HUES6 (cell line): ENCODE data around the gene CD34.
"Not testable (repeated sequence)": the region's sequence is repeated elsewhere in the genome, so short reads cannot be mapped to it uniquely, and the experiment has no call there.

Source experiments
- H3K27ac ChIP-seq: 2 replicates; pipeline ENCODE4 v1.7.0; 2013; ENCODE audit warnings: low read depth, mild to moderate bottlenecking, low read length, inconsistent platforms
- H3K27me3 ChIP-seq: 2 replicates; pipeline ENCODE4 v1.6.1; 2013; ENCODE audit warnings: low read length; ENCODE audit not compliant: control insufficient read depth, insufficient read depth
- H3K36me3 ChIP-seq: 2 replicates; pipeline ENCODE4 v1.6.1; 2013; ENCODE audit warnings: low read length; ENCODE audit not compliant: control insufficient read depth, insufficient read depth
- H3K4me1 ChIP-seq: 2 replicates; pipeline ENCODE4 v1.6.1; 2013; ENCODE audit warnings: low read length; ENCODE audit not compliant: control insufficient read depth, insufficient read depth
- H3K4me3 ChIP-seq: 2 replicates; pipeline ENCODE4 v1.5.1; 2013; ENCODE audit warnings: low read depth, low read length
- H3K9ac ChIP-seq: one replicate; pipeline ENCODE4 v1.6.1; 2013; ENCODE audit warnings: mild to moderate bottlenecking, low read length
- H3K9me3 ChIP-seq: 2 replicates; pipeline ENCODE4 v1.6.1; 2013; ENCODE audit warnings: low read depth, low read length; ENCODE audit not compliant: control insufficient read depth, insufficient read depth

The CD34 gene

DNA sequence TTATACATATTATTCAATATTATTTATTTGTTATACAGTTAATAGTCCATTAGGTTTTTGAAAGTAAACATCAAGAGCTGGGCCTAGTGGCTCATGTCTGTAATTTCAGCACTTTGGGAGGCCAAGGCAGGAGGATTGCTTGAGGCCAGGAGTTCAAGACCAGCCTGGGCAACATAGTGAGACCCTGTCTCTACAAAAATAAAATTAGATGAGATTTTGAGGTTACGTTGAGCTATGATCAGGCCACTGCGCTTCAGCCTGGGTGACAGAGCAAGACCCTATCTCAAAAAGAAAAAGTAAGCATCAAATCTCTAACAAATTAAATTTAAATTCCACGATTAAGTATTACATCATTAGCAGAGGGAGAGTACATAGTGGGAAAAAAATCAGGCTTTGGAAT lies 15.0 kb upstream of the CD34 start:
- not testable (repeated sequence) for H3K36me3 ChIP-seq, H3K4me3 ChIP-seq, H3K9ac ChIP-seq, H3K27me3 ChIP-seq, H3K9me3 ChIP-seq, H3K27ac ChIP-seq
- H3K4me1 ChIP-seq: peaks cover 13% of the 10 kb centered on the region; the same call in 1 of the 2 replicates

DNA sequence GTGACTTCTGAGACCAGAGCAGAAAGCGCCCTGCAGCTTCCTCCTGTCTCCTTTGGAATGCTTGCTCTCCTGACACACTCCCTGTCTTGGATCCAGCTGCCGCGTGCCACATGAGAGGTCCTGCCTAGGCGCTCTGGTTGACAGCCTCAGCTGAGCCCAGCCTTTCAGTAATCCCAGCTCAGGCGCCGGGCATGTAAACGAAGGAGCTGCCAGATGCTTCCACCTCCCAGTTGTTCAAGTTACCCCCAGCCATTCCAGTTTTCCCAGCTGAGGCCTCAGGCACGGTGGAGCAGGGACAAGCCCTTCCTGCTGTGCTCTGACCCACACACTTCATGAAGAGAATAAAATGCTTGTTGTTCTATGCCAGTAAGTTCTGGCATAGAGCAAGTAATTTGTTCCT lies 14.3 kb upstream of the CD34 start:
- Histone ChIP-seq H3K27me3 (peaks cover 3% of the 10 kb centered on the region), H3K27ac (no peak overlapping the region), H3K4me3 (no peak overlapping the region), H3K4me1 (peaks cover 13% of the 10 kb centered on the region; the same call in 1 of the 2 replicates), H3K9me3 (no peaks in the 10 kb centered on the region), H3K36me3 (no peaks in the 10 kb centered on the region), H3K9ac (no peak overlapping the region)

DNA sequence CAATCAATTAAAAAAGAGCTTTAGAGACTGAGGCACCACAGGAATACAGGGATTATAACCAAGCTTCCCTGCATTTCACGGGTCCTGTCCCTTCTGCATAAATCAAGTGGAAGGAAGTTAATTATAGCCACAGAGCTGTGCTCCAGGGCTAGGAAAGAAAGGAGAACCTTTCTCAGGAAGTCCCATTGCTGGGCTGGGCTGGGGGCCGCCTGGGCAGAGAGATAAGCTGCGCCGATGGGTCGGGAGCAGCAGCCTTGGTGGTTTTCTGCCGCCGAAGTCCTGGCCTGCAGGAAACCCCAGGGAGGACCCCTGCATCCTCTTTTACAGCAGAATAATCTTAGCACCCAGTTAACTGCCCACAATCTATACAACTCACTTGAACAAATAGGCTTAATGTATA lies 12.6 kb upstream of the CD34 start:
- Histone ChIP-seq H3K9ac (no peak overlapping the region), H3K4me3 (no peak overlapping the region), H3K36me3 (no peaks in the 10 kb centered on the region), H3K27ac (no peak overlapping the region), H3K4me1 (peaks cover 13% of the 10 kb centered on the region; the same call in 1 of the 2 replicates), H3K27me3 (peaks cover 3% of the 10 kb centered on the region), H3K9me3 (no peaks in the 10 kb centered on the region)

DNA sequence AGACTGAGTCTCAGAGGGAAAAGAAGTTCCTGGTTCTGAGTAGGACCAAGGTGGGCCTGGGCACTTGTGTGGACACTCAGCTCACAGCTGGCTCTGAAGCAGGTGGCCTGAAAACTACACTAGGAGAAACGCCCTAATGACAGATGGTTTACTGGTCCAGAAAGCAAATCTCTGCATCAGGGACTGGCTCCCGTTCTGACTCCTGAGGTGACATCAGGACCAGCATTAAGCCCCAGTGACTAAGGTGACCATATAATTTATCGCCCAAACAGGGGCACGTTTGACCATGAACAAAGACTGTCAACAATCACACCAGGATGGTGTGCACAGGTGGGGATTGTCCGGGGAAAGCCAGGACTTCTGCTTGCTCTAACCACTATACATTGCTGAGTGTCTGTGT lies 12.2 kb upstream of the CD34 start:
- Histone ChIP-seq H3K4me3 (no peak overlapping the region), H3K36me3 (no peaks in the 10 kb centered on the region), H3K9ac (no peak overlapping the region), H3K9me3 (no peaks in the 10 kb centered on the region), H3K27ac (no peak overlapping the region), H3K27me3 (peaks cover 3% of the 10 kb centered on the region), H3K4me1 (peaks cover 15% of the 10 kb centered on the region)

DNA sequence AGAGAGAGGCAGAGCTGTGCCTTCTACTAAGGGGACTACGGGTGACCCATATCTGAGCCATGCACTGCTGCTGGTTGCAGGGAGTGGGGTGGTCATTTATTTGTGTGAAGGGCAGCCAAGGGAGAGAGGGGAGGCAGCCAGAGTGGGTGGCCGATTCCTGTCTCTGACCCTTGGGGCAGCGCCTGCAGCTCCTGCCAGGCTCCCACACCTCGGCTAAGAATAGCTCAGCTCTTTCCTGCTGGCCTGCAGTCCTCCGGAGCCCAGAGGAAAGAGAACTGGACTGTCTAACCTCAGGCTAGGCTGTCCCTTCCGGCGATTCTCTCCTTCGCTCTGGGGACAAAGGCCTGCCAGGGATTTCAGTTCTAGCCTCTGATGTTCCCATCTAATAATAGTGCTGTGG lies 11.6 kb upstream of the CD34 start:
- Histone ChIP-seq H3K27me3 (peaks cover 3% of the 10 kb centered on the region), H3K36me3 (no peaks in the 10 kb centered on the region), H3K4me1 (peaks cover 17% of the 10 kb centered on the region), H3K27ac (no peak overlapping the region), H3K9ac (no peak overlapping the region), H3K4me3 (no peak overlapping the region), H3K9me3 (no peaks in the 10 kb centered on the region)

DNA sequence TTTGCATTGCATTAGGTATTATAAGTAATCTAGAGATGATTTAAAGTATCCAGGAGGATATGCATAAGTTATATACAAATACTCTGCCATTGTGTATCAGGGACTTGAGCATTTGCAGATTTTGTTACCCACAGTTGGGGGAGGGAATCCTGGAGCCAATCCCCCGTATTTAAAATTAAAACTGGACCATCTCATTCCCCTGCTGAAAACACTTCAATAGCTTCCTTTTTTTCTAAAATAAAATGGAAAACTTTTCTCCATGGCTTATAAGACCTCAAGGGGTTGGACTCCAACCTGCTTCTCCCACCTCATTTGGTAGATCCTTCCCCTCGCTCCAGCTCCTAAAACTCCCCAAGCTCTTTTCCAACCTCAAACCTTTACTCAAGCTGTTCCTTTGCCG lies 10.4 kb upstream of the CD34 start:
- no peaks in the 10 kb centered on the region for H3K36me3 ChIP-seq
- peaks cover 17% of the 10 kb centered on the region for H3K4me1 ChIP-seq
- H3K9me3 ChIP-seq: no peaks in the 10 kb centered on the region
- H3K4me3 ChIP-seq: no peak overlapping the region
- no peak overlapping the region for H3K9ac ChIP-seq
- peaks cover 3% of the 10 kb centered on the region for H3K27me3 ChIP-seq
- H3K27ac ChIP-seq: no peak overlapping the region

DNA sequence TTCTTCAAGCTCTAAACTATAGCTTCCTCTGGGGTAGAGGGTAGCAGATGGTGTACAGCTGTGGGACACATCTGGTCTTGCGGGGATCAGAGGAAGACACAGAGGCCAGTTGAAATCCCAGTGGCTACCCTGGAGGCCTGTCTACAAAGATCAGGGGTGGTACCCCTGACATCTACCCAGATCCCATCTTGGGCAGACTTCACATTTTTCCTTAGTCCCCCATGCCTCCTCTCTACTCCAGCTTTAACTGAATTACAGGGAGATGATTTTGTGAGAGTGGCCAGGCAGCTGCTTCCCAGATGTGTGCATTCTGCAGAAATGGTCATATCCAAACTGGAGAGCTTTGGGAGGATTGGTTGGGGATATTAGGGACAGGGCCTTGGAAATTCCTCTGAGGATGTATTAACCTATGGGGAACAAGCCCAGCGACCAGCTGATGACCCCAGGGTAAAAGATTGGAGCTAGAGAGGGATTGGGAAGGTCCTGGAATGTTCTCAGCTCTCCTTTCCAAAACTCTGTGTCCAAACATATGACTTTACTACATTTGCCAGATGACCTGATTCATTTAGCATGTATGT lies 9.6 kb upstream of the CD34 start:
- Histone ChIP-seq H3K36me3 (no peaks in the 10 kb centered on the region), H3K4me3 (no peak overlapping the region), H3K4me1 (peaks cover 17% of the 10 kb centered on the region), H3K27ac (no peak overlapping the region), H3K9ac (no peak overlapping the region), H3K27me3 (peaks cover 3% of the 10 kb centered on the region), H3K9me3 (no peaks in the 10 kb centered on the region)

DNA sequence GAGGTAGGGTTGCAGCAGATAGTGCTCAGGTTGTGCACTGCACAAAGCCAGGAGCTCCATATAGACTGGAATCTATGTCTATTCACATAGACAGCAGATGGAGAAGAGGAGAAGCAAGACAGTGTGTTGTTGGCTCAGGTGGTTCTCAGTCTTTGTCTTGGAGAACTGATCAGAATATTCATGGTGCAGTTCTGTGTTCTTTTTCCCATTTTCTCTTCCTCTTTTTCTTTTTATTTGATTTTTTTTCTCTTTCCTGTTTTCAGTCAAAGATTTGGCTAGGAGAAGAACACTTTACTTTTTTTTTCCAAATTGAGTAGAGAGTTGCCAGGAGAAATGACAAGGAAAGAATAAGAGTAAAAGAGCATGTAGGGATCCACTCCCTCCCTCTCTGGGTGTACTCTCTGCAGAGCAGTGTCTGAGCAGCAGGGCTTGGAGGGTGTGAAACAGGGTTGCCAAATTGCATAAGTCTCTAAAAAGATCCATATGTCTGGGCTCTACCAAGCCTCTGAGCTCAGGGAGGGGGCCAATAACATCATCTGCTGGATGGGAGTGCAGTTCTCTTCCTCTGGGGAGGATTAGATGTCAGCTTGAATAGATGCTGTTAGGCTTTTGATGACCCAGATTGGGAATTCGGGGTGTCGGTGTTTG lies 8.7 kb upstream of the CD34 start:
- no peak overlapping the region for H3K9ac ChIP-seq
- H3K4me1 ChIP-seq: peaks cover 10% of the 10 kb centered on the region
- no peak overlapping the region for H3K4me3 ChIP-seq
- peaks cover 3% of the 10 kb centered on the region for H3K27me3 ChIP-seq
- H3K36me3 ChIP-seq: no peaks in the 10 kb centered on the region
- H3K9me3 ChIP-seq: no peaks in the 10 kb centered on the region
- H3K27ac ChIP-seq: no peak overlapping the region

DNA sequence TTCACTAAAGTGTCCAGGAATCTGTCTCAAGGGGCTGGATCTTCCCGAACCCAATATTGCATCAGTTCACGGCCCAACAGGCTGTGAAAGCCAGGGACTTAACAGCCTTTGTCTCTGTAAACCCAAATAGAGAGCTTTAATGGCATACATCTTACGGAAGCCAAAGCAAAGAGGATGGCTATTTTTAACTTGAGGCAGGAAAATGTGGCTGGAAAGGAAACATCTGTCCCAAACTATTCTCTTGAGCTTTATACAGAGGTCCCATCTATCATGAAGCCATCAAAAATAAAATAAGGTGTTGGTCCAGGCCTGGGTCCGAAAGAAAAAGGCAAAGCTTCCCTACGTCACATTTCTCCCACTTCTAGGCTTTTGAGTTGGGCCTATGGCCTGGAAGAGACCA lies 7.7 kb upstream of the CD34 start:
- Histone ChIP-seq H3K9me3 (no peaks in the 10 kb centered on the region), H3K4me3 (no peak overlapping the region), H3K27me3 (peaks cover 13% of the 10 kb centered on the region), H3K9ac (no peak overlapping the region), H3K27ac (no peak overlapping the region), H3K36me3 (no peaks in the 10 kb centered on the region), H3K4me1 (peaks cover 3% of the 10 kb centered on the region; the same call in 1 of the 2 replicates)

DNA sequence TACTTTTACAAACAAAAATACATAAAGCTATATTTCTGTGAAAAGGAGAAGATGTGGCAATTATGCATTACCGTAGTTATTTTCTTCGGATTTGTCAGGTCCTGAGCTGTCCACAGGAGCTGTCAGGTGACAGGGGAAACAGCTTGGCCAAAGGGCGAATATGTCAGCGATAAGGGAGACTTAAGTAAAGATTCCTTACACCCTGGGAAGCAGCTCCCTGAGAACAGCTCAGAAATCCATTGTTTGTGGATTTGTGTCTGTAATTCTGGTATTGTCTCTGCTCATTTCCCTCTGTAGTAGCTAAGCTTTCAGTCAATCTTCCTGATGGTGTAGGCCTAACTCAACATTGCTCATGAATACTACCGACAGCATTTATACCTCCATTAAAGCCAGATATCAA lies 7.1 kb upstream of the CD34 start:
- peaks cover 3% of the 10 kb centered on the region; the same call in 1 of the 2 replicates for H3K4me1 ChIP-seq
- peaks cover 18% of the 10 kb centered on the region for H3K27me3 ChIP-seq
- no peaks in the 10 kb centered on the region for H3K9me3 ChIP-seq
- H3K36me3 ChIP-seq: no peaks in the 10 kb centered on the region
- no peak overlapping the region for H3K27ac ChIP-seq
- no peak overlapping the region for H3K4me3 ChIP-seq
- no peak overlapping the region for H3K9ac ChIP-seq

DNA sequence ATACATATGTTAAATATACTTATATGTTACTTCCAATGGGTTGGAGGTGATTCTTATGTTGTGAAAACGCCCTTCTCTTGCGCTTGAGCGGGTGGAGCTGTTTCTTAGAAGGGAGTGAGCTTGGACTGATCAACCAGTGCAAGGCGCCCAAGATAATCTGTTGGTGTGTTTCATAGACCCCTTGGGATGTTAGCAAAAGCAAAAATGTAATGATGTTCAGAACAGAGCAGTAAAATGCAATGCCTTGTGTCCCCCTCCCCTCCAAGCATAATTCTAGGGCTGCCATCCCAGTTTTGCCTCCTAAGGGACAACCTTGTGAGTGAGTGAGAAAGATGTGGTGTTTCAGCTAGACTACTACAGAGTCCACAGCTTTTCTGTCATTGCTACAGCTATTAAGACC lies 6.2 kb upstream of the CD34 start:
- H3K36me3 ChIP-seq: no peaks in the 10 kb centered on the region
- peaks cover 3% of the 10 kb centered on the region; the same call in 1 of the 2 replicates for H3K4me1 ChIP-seq
- no peak overlapping the region for H3K27ac ChIP-seq
- no peak overlapping the region for H3K4me3 ChIP-seq
- H3K9ac ChIP-seq: no peak overlapping the region
- peaks cover 27% of the 10 kb centered on the region for H3K27me3 ChIP-seq
- H3K9me3 ChIP-seq: no peaks in the 10 kb centered on the region
